ENCODE results near the gene PPM1L. TPM values are rescaled to one million over a fixed set of nuclear protein-coding genes. Genes with fewer than 3 reads are reported as not detected.

Gene PPM1L
- total and polyA plus RNA-seq, 2 experiments from 2014 or later: 1.2 to 12.6 TPM

DNA sequence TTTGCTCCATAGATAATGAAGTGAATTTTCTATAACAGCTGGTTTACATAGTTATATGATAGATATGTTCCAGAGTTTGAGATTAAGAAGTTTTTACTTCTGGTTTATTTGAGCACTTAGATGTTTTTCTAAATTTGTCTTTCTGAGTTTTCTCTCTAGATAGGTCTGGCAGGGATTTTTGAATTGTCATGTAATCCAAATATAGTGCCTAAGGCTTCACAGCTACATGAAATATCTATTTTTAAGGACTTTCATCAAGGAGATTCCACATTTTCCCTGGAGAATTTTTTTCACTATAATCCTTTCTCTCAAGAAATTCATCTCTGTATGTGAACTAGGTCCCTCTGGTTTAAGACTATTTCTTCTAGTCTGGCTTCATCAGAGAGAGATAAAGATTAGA lies 12.0 kb downstream of the PPM1L start:
- Histone ChIP-seq H3K4me3 (no peak overlapping the region), H3K27me3 (no peaks in the 10 kb centered on the region), H3K27ac (no peak overlapping the region), H3K4me1 (ENCODE audit: low read depth) (no peaks in the 10 kb centered on the region), H3K36me3 (no peaks in the 10 kb centered on the region), H3K9me3 (ENCODE audit: low read depth) (no peaks in the 10 kb centered on the region)
- no peak for DNase-seq (ENCODE audit: low read depth in 1 of 2, low spot score in 1 of 2)
- TF ChIP-seq, protein P1, sequence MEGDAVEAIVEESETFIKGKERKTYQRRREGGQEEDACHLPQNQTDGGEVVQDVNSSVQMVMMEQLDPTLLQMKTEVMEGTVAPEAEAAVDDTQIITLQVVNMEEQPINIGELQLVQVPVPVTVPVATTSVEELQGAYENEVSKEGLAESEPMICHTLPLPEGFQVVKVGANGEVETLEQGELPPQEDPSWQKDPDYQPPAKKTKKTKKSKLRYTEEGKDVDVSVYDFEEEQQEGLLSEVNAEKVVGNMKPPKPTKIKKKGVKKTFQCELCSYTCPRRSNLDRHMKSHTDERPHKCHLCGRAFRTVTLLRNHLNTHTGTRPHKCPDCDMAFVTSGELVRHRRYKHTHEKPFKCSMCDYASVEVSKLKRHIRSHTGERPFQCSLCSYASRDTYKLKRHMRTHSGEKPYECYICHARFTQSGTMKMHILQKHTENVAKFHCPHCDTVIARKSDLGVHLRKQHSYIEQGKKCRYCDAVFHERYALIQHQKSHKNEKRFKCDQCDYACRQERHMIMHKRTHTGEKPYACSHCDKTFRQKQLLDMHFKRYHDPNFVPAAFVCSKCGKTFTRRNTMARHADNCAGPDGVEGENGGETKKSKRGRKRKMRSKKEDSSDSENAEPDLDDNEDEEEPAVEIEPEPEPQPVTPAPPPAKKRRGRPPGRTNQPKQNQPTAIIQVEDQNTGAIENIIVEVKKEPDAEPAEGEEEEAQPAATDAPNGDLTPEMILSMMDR (IDR thresholded peaks at IDR 0.05; ENCODE audit: low read depth, low read length): no peak

DNA sequence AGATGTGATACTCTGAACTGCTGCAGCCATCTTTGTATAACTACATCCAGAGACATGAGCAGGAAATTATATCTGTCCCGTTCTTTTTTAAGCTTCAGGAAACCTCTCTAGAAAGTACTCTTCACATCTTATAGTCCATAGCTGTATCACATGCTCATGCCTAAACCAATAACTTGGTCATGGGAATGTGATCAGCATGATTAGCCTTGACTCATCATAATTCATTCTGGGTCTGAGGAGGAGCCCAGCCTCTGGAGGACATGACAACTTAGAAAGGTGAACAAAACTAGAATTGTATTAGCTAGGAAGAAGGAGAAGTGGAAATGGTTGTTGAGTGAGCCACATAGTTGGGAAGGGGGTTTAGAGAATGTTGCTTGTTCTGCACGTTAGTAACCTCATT lies 12.9 kb downstream of the PPM1L start:
- no peaks in the 10 kb centered on the region for H3K36me3 ChIP-seq
- no peak for DNase-seq (ENCODE audit: low read depth in 1 of 2, low spot score in 1 of 2)
- H3K4me3 ChIP-seq: no peak overlapping the region
- no peaks in the 10 kb centered on the region for H3K27me3 ChIP-seq
- TF ChIP-seq, protein P1 (IDR thresholded peaks at IDR 0.05; ENCODE audit: low read depth, low read length): no peak
- H3K4me1 ChIP-seq (ENCODE audit: low read depth): no peaks in the 10 kb centered on the region
- no peak overlapping the region for H3K27ac ChIP-seq
- H3K9me3 ChIP-seq (ENCODE audit: low read depth): no peaks in the 10 kb centered on the region

DNA sequence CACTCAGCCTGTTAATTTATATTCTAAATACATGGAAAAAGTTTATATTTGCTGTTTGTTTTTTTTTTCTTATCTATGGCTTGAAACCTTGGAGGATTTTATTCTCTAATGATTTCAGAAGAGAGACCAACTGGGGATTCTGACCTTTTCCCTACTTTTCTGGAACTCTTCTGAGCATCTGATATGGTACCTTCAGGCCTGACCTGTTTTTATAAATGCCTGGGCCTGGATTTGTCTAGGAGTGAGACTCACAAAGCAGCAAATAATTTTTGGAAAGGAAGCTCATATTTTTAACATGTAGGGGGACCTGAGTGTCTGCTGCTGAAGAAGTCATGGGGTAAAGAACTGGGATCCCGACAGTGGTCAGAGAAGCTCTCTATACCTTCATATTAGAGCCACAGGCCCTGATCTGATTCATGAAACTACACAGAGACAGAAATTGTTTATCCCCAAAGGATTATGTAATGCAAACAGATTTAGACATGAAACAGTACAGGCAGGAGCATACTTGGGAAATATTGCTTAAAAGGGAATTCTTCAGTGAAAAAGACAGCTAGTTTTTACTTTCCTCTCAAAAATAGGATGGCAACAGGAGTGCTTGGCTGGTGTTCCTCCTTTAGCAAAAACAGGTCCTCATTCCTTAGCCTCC lies 15.9 kb downstream of the PPM1L start:
- H3K4me1 ChIP-seq (ENCODE audit: low read depth): no peaks in the 10 kb centered on the region
- no peak for DNase-seq (ENCODE audit: low read depth in 1 of 2, low spot score in 1 of 2)
- no peak overlapping the region for H3K4me3 ChIP-seq
- H3K27me3 ChIP-seq: no peaks in the 10 kb centered on the region
- H3K27ac ChIP-seq: no peak overlapping the region
- TF ChIP-seq, protein P1 (IDR thresholded peaks at IDR 0.05; ENCODE audit: low read depth, low read length): no peak
- H3K36me3 ChIP-seq: no peaks in the 10 kb centered on the region
- no peaks in the 10 kb centered on the region for H3K9me3 ChIP-seq (ENCODE audit: low read depth)

DNA sequence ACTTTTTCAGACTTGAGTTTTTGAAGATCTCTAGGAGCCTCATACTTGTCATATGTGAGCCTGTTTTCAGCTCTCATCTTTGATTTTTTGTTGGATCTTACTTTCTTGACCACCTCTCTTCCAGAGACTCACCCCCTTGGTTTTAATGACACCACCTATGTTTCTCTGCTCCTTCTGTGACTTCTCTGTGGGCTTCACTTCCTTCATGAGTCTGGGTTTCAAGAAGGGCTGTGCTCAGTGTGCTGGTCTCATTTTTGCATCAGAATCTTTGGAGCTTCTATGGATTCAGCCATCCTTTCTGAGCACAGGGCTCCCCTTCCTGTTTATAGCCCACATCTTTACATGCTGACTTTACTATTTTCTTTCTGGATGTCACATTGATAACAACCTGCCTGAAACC lies 17.7 kb downstream of the PPM1L start:
- TF ChIP-seq, protein P1 (IDR thresholded peaks at IDR 0.05; ENCODE audit: low read depth, low read length): no peak
- H3K36me3 ChIP-seq: no peaks in the 10 kb centered on the region
- H3K9me3 ChIP-seq (ENCODE audit: low read depth): no peaks in the 10 kb centered on the region
- H3K4me1 ChIP-seq (ENCODE audit: low read depth): no peaks in the 10 kb centered on the region
- no peak overlapping the region for H3K4me3 ChIP-seq
- no peaks in the 10 kb centered on the region for H3K27me3 ChIP-seq
- H3K27ac ChIP-seq: no peak overlapping the region
- no peak for DNase-seq (ENCODE audit: low read depth in 1 of 2, low spot score in 1 of 2)

DNA sequence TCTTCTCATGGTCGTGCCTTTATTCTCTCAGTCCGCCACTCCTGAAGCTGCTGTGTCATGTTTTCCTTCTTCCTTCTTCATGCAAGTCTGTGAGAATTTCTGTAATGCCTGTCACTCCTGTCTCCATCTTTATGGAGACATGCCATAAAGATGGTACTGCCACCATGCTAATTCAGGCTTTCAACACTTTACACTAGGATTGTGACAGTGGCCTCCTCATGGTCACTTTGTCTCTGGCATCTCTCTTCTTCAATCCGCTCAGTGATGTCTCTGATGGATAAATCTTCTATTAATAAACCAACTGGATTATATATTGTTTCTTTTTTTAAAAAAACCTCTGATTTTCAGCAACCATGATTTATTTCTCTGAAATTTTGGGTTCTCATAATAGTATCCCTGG lies 18.1 kb downstream of the PPM1L start:
- Histone ChIP-seq H3K4me1 (ENCODE audit: low read depth) (no peaks in the 10 kb centered on the region), H3K27me3 (no peaks in the 10 kb centered on the region), H3K9me3 (ENCODE audit: low read depth) (no peaks in the 10 kb centered on the region), H3K36me3 (no peaks in the 10 kb centered on the region), H3K27ac (no peak overlapping the region), H3K4me3 (no peak overlapping the region)
- DNase-seq (ENCODE audit: low read depth in 1 of 2, low spot score in 1 of 2): no peak
- TF ChIP-seq, protein P1 (IDR thresholded peaks at IDR 0.05; ENCODE audit: low read depth, low read length): no peak
